HT-29 (cell line): ENCODE measurements around the gene RPIA. TPM values are rescaled to one million over a fixed set of nuclear protein-coding genes. Genes with fewer than 3 reads are reported as not detected.
A peak's percentile ranks its signal among the peaks of the same experiment; 100 is the strongest.

Experiments used
- DNase-seq: peaks from one replicate; pipeline ENCODE4 v3.0.0-alpha.2; 2015; ENCODE audit warnings: low spot score
- total RNA-seq: library from RNA; depleted of rRNA; stranded (reverse); fragments of >200 nt; shearing (Covaris generic); gene quantifications from 2 replicates; pipeline ENCODE4 v1.2.3, GENCODE V29; 2014

RPIA gene
- total RNA-seq, 1 experiment from 2014 or later: 15.7 TPM

- DNase-seq: no peak
Observed at GRCh38 chr2:88684519-88684918, 7.0 kb upstream of the RPIA start.

GRCh38 chr2:88686320-88686719 is 5.2 kb upstream of the RPIA start:
- no peak for DNase-seq

- DNase-seq: no peak
Observed at GRCh38 chr2:88687384-88687783, 4.1 kb upstream of the RPIA start.

- DNase-seq: peak; percentile 69
Observed at GRCh38 chr2:88690591-88691338, 708 bp upstream of the RPIA start.

GRCh38 chr2:88692187-88692586 is 714 bp downstream of the RPIA start:
- peak; percentile 33 for DNase-seq

- DNase-seq: no peak
Observed at GRCh38 chr2:88693911-88694414, 2.5 kb downstream of the RPIA start.

- no peak for DNase-seq
Observed at GRCh38 chr2:88696611-88697010, 5.1 kb downstream of the RPIA start.

GRCh38 chr2:88697370-88698026 is 6.0 kb downstream of the RPIA start:
- peak; percentile 17 for DNase-seq

GRCh38 chr2:88698027-88698413 is 6.5 kb downstream of the RPIA start:
- DNase-seq: no peak

- DNase-seq: peak; percentile 73
Observed at GRCh38 chr2:88698498-88699233, 7.2 kb downstream of the RPIA start.

- DNase-seq: no peak
Observed at GRCh38 chr2:88707003-88707402, 15.5 kb downstream of the RPIA start.

- no peak for DNase-seq
Observed at GRCh38 chr2:88709181-88709631, 17.7 kb downstream of the RPIA start.

- no peak for DNase-seq
Observed at GRCh38 chr2:88711289-88711688, 19.8 kb downstream of the RPIA start.

GRCh38 chr2:88711897-88712296 is 20.4 kb downstream of the RPIA start:
- DNase-seq: peak; percentile 19

- no peak for DNase-seq
Observed at GRCh38 chr2:88713408-88713807, 21.9 kb downstream of the RPIA start.

- DNase-seq: no peak
Observed at GRCh38 chr2:88714667-88715066, 23.2 kb downstream of the RPIA start.

GRCh38 chr2:88720399-88720798 is 28.9 kb downstream of the RPIA start:
- DNase-seq: no peak

GRCh38 chr2:88721268-88721667 is 29.8 kb downstream of the RPIA start:
- DNase-seq: no peak

GRCh38 chr2:88724643-88725332 is 33.3 kb downstream of the RPIA start:
- DNase-seq: no peak

- no peak for DNase-seq
Observed at GRCh38 chr2:88729061-88729745, 37.7 kb downstream of the RPIA start.
